Activated CD8-positive, alpha-beta memory T cell treated with anti-CD3 and anti-CD28 coated beads, Interleukin-2, amount 50 U/mL, for 1 hour (primary cell): ENCODE results near the gene AP1M1.

Source experiments
- DNase-seq: peaks from one replicate; pipeline ENCODE4 v3.0.0-alpha.2; 2020; ENCODE audit errors: extremely low read depth

AP1M1 gene

GRCh38 chr19:16185123-16185767, 12.5 kb upstream of the AP1M1 start, which contains the start of gene FAM32A:
Gene FAM32A (plus strand): TSS chr19:16185410. CDS start chr19:16185443, 33 bp downstream.
- peak; percentile 98 for DNase-seq

- no peak for DNase-seq
Measured at GRCh38 chr19:16185768-16186123, 12.0 kb upstream of the AP1M1 start.

GRCh38 chr19:16188521-16188920, 9.2 kb upstream of the AP1M1 start:
- no peak for DNase-seq

GRCh38 chr19:16190198-16190597, 7.5 kb upstream of the AP1M1 start:
- DNase-seq, result no peak

GRCh38 chr19:16190736-16191135, 7.0 kb upstream of the AP1M1 start:
- DNase-seq, result no peak

- DNase-seq, result no peak
Measured at GRCh38 chr19:16191216-16191908, 6.3 kb upstream of the AP1M1 start.

- no peak for DNase-seq
Measured at GRCh38 chr19:16193466-16193865, 4.2 kb upstream of the AP1M1 start.

- DNase-seq, result no peak
Measured at GRCh38 chr19:16197188-16197621, 506 bp upstream of the AP1M1 start.

GRCh38 chr19:16198370-16198651, 600 bp downstream of the AP1M1 start:
- DNase-seq, result no peak

GRCh38 chr19:16199275-16199932, 1.7 kb downstream of the AP1M1 start:
- no peak for DNase-seq

GRCh38 chr19:16200038-16201010, 2.6 kb downstream of the AP1M1 start:
- no peak for DNase-seq

GRCh38 chr19:16201011-16201391, 3.3 kb downstream of the AP1M1 start:
- no peak for DNase-seq

GRCh38 chr19:16202320-16203255, 4.9 kb downstream of the AP1M1 start:
- no peak for DNase-seq

GRCh38 chr19:16203256-16204004, 5.7 kb downstream of the AP1M1 start:
- no peak for DNase-seq

- no peak for DNase-seq
Measured at GRCh38 chr19:16204005-16204294, 6.2 kb downstream of the AP1M1 start.

- no peak for DNase-seq
Measured at GRCh38 chr19:16205205-16206045, 7.7 kb downstream of the AP1M1 start.

- DNase-seq, result no peak
Measured at GRCh38 chr19:16206046-16206605, 8.4 kb downstream of the AP1M1 start.

- no peak for DNase-seq
Measured at GRCh38 chr19:16206637-16207036, 8.9 kb downstream of the AP1M1 start.

GRCh38 chr19:16207063-16207462, 9.4 kb downstream of the AP1M1 start:
- no peak for DNase-seq
